Peyer's patch (tissue), 4 donors: ENCODE results near the gene TNFAIP3. TPM values are rescaled to one million over a fixed set of nuclear protein-coding genes. Genes with fewer than 3 reads are reported as not detected.

Source experiments
- DNase-seq, 3 donors: peaks; one replicate each; pipeline ENCODE4 v3.0.0-alpha.2; 2017 to 2019
- H3K27ac ChIP-seq, 4 donors: fragments of 200-600 bp; sonication (generic); one replicate each; pipeline ENCODE4 v1.5.1; 2016 to 2019
- H3K27me3 ChIP-seq, 2 donors: fragments of 200-600 bp; sonication (generic); one replicate each; pipeline ENCODE4 v1.5.1; 2019
- H3K36me3 ChIP-seq, 3 donors: fragments of 200-600 bp; sonication (generic); one replicate each; pipeline ENCODE4 v1.5.1; 2016 to 2019
- H3K4me1 ChIP-seq, 4 donors: fragments of 200-600 bp; sonication (generic); one replicate each; pipeline ENCODE4 v1.5.1; 2016 to 2019
- H3K4me3 ChIP-seq, 4 donors: fragments of 200-600 bp; sonication (generic); 1 replicate in 3 of 4; 2 replicates in 1 of 4; pipeline ENCODE4 v1.5.1; 2016 to 2019; ENCODE audit warnings: mild to moderate bottlenecking in 1 of 4
- H3K9me3 ChIP-seq, 4 donors: fragments of 200-600 bp; sonication (generic); one replicate each; pipeline ENCODE4 v1.5.1; 2016 to 2019; ENCODE audit warnings: mild to moderate bottlenecking in 1 of 4
- POLR2A ChIP-seq, 2 donors: fragments of 450-650 bp; IDR thresholded peaks; one replicate each; pipeline ENCODE4 v1.5.1; 2017; ENCODE audit warnings: antibody characterized with exemption in 2 of 2, mild to moderate bottlenecking in 2 of 2, moderate library complexity in 2 of 2
- total RNA-seq, 4 donors: library from RNA; depleted of rRNA; stranded (reverse); fragments of >200 nt; gene quantifications; one replicate each; pipeline ENCODE4 v1.1.0, GENCODE V29; 2016
- TF ChIP-seq, protein P1 (sequence below), 6 experiments: fragments of 450-650 bp in 4 of 6; fragments of 200-600 bp in 2 of 6; sonication (generic) in 1 of 6; IDR thresholded peaks; one replicate each; pipeline ENCODE4 v1.5.1; 2017 to 2019; ENCODE audit warnings: antibody characterized with exemption in 6 of 6, mild to moderate bottlenecking in 3 of 6, moderate library complexity in 1 of 6

Gene TNFAIP3
- total RNA-seq, 4 donors from 2014 or later, result 19.3 to 66.8 (median 30.6) TPM

DNA sequence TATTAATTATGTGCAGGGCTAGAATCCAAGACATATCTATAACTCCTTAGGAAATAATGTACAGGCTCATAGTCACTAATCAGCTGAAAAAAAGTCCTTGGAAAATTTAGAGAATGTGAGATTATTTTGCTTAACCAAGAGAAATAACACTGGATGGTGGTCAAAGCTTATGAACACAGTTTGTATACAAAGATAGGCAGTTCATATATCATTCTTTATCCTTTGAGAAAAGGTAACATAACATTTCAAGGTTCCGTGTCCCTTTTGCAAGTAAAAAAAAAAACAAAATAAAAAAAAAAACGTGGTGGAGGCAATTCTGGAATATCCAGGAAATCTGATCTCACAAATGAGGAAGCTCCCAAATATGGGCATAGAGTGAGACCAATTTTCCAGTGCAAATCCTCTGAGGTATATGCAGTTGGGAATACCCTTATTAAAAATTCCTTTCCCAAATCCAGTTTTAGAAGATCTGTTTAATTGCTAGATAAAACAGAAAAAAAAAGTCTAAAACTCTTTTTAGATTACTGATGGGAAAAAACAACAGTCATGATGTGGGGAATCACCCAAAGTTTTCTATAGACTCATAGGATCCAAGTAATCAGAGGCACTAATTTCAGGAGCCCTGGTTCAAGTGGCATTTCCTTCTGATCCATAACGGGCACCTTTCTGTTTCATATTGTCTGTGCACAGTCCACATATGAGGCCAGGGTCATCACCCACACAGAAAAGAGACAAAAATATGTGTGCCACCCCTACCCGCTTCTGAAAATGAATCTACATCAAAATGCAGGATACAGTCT, 17.7 kb upstream of the TNFAIP3 start:
- no peak for DNase-seq
- H3K9me3 ChIP-seq, result no peaks in the 10 kb centered on the region
- H3K36me3 ChIP-seq, result no peaks in the 10 kb centered on the region
- H3K4me3 ChIP-seq, result no peak overlapping the region
- peak overlapping the region in 1 of 4 donors; percentile 14 for H3K27ac ChIP-seq
- H3K4me1 ChIP-seq, result no peaks in the 10 kb centered on the region
- no peak for TF ChIP-seq POLR2A (IDR thresholded peaks at IDR 0.05)
- no peaks in the 10 kb centered on the region for H3K27me3 ChIP-seq

DNA sequence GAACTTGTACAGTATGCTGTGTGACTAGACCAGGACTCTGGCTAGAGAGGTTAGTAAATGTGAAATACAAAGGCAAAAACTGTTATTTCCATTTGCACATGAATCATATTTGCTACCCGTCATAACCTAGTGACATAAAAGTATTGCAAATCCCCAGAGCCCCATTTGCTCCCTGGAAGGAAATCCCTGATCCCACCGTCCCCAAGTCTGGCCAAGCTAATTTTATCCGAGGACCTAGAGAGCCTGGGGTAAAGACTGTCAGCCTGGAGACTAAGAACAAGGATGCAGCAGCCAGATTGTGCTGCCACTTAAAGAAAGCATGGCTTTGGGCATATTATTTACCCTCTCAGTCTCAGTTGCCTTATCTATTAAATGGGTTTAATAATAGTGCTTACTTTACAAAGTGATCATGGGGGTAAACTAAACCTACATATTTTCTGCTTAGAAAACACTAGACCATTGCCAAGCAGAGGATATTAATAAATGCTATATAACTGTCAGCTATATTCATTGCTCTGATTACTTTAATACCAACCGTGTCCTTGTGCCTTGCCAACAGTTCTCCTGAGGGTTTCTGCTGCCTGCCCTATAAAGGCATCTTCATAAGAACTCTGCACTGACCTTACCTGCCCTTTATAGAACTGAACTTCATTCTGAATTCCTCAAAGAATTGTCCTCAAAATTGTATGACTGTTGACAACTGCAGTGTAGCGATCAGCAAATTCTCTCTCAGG, 16.9 kb upstream of the TNFAIP3 start:
- Histone ChIP-seq H3K9me3 (no peaks in the 10 kb centered on the region), H3K27me3 (no peaks in the 10 kb centered on the region), H3K4me1 (no peaks in the 10 kb centered on the region), H3K36me3 (no peaks in the 10 kb centered on the region), H3K27ac (no peak overlapping the region), H3K4me3 (no peak overlapping the region)
- TF ChIP-seq POLR2A (IDR thresholded peaks at IDR 0.05), result no peak
- no peak for DNase-seq

DNA sequence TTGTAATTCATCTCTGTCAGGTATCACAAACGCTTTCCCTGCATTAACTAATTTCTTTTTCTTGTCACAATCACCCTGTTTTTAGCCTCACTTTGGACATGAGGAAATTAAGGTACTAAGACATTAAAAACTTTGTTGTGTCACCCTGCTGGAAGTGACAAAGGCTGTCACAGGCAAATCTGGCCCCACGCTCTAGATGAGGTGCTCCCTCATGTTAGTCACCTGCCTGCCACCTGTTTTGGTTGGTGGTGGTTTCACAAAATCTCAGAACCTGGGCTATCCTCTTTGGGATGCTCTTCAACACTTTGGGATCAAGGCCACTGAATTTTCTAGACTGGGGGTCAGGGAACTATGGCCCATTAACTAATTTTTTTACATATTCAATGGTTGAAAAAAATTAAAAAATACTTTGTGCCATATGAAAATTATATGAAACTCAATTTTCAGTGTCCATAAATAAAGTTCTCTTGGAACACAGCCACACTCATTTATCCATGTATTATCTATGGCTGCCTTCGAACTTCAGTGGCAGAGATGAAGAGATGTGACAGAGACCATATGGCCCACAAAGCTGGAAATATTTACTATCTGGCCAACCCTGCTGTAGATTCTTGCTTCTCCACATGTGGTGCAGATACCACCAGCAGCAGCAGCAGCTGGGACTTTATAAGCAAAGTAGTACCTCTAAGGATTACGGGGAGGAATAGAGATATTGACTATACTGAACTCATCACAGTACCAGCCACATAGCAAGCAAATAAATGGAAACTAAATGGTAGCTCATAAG, 16.1 kb upstream of the TNFAIP3 start:
- Histone ChIP-seq H3K36me3 (no peaks in the 10 kb centered on the region), H3K4me3 (no peak overlapping the region), H3K27ac (no peak overlapping the region), H3K9me3 (no peaks in the 10 kb centered on the region), H3K27me3 (no peaks in the 10 kb centered on the region), H3K4me1 (no peaks in the 10 kb centered on the region)
- DNase-seq, result no peak
- TF ChIP-seq POLR2A (IDR thresholded peaks at IDR 0.05), result no peak
- TF ChIP-seq, protein P1, sequence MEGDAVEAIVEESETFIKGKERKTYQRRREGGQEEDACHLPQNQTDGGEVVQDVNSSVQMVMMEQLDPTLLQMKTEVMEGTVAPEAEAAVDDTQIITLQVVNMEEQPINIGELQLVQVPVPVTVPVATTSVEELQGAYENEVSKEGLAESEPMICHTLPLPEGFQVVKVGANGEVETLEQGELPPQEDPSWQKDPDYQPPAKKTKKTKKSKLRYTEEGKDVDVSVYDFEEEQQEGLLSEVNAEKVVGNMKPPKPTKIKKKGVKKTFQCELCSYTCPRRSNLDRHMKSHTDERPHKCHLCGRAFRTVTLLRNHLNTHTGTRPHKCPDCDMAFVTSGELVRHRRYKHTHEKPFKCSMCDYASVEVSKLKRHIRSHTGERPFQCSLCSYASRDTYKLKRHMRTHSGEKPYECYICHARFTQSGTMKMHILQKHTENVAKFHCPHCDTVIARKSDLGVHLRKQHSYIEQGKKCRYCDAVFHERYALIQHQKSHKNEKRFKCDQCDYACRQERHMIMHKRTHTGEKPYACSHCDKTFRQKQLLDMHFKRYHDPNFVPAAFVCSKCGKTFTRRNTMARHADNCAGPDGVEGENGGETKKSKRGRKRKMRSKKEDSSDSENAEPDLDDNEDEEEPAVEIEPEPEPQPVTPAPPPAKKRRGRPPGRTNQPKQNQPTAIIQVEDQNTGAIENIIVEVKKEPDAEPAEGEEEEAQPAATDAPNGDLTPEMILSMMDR (IDR thresholded peaks at IDR 0.05), result no peak

DNA sequence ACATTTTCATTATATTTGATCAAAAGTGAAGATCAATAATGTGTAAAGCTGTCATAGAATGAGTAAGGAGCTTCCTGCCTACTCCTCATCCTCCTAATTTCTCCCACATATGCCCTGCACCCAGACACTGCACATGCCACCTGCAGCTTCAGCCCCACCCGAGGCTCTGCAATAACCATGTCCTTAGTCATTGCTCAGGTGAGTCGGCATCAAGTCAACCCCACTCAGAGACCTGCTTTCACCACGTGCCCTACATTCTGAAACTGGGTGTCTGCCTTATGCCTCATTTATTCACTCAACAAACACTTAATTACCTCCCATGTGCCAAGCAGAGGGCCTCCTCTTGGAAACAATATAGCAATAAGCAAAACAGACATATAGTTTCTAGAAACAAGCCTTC, 15.4 kb upstream of the TNFAIP3 start:
- H3K27ac ChIP-seq, result no peak overlapping the region
- no peak for DNase-seq
- TF ChIP-seq, protein P1 (IDR thresholded peaks at IDR 0.05), result no peak
- no peak for TF ChIP-seq POLR2A (IDR thresholded peaks at IDR 0.05)
- no peak overlapping the region for H3K4me3 ChIP-seq
- no peaks in the 10 kb centered on the region for H3K4me1 ChIP-seq
- no peaks in the 10 kb centered on the region for H3K36me3 ChIP-seq
- no peaks in the 10 kb centered on the region for H3K27me3 ChIP-seq
- no peaks in the 10 kb centered on the region for H3K9me3 ChIP-seq

DNA sequence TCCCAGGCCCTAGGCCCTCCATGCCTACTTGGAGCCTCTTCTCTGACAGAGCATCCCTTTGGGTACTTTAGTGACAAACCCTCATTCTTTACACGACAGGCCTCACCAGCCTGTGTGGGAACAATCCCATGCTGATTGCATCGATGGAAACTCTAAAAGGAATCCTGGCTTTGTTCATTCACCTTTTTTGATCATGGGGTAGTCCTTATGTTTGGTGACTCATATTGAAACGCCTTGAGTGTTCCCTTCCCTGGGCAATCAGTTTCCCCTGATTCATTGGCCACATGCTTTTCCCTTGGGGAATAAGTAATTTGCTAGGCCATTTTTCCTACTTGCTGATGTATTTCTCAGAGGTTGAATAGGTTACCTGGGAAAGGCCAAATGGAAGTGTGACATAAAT, 14.7 kb upstream of the TNFAIP3 start:
- TF ChIP-seq POLR2A (IDR thresholded peaks at IDR 0.05), result no peak
- TF ChIP-seq, protein P1 (IDR thresholded peaks at IDR 0.05), result no peak
- Histone ChIP-seq H3K9me3 (no peaks in the 10 kb centered on the region), H3K4me3 (no peak overlapping the region), H3K4me1 (no peaks in the 10 kb centered on the region), H3K27ac (no peak overlapping the region), H3K36me3 (no peaks in the 10 kb centered on the region), H3K27me3 (no peaks in the 10 kb centered on the region)
- DNase-seq, result no peak

DNA sequence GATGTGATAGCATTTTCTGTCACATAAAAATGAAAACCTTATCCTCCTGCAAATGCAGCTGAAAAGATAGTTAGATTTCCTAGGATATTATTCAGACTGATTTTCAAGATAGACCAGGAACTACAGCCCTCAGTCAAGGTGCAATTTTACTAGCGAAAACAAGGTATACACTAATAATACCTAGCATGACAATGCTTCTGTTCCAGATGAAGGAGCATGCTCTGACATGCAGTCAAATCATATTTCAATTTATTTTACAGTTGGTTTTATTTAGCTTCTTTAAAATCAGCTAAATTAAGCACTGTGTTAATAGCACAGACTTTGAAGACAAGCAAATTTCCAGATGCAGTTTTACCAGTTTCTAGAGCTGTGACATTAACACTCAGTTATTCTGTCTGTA, 14.2 kb upstream of the TNFAIP3 start:
- Histone ChIP-seq H3K9me3 (no peaks in the 10 kb centered on the region), H3K27ac (no peak overlapping the region), H3K27me3 (no peaks in the 10 kb centered on the region), H3K36me3 (no peaks in the 10 kb centered on the region), H3K4me1 (no peaks in the 10 kb centered on the region), H3K4me3 (no peak overlapping the region)
- TF ChIP-seq, protein P1 (IDR thresholded peaks at IDR 0.05), result no peak
- TF ChIP-seq POLR2A (IDR thresholded peaks at IDR 0.05), result no peak
- no peak for DNase-seq
